Measurements from ENCODE around the gene CDKN1C.

The CDKN1C gene

GRCh38 chr11:2846470-2846869 is 39.1 kb downstream of the CDKN1C start:
- Mint-ChIP-seq H3K27ac (no peak overlapping the region), H3K4me3 (no peak overlapping the region), H3K9me3 (no peaks in the 10 kb centered on the region), H3K36me3 (ENCODE audit: low read depth) (no peaks in the 10 kb centered on the region), H3K27me3 (no peaks in the 10 kb centered on the region), H3K4me1 (no peaks in the 10 kb centered on the region)
- DNase-seq (no peak), ATAC-seq (no peak)

GRCh38 chr11:2846056-2846455 is 39.5 kb downstream of the CDKN1C start:
- Mint-ChIP-seq H3K4me1 (no peaks in the 10 kb centered on the region), H3K36me3 (ENCODE audit: low read depth) (no peaks in the 10 kb centered on the region), H3K4me3 (no peak overlapping the region), H3K27me3 (no peaks in the 10 kb centered on the region), H3K9me3 (no peaks in the 10 kb centered on the region), H3K27ac (no peak overlapping the region)
- DNase-seq (no peak), ATAC-seq (no peak)

- Mint-ChIP-seq H3K27ac (no peak overlapping the region), H3K36me3 (ENCODE audit: low read depth) (no peaks in the 10 kb centered on the region), H3K27me3 (no peaks in the 10 kb centered on the region), H3K4me3 (no peak overlapping the region), H3K4me1 (no peaks in the 10 kb centered on the region), H3K9me3 (no peaks in the 10 kb centered on the region)
- no peak for ATAC-seq
- no peak for DNase-seq
These were observed 40.6 kb downstream of the CDKN1C start for GRCh38 chr11:2844996-2845395.

DNA sequence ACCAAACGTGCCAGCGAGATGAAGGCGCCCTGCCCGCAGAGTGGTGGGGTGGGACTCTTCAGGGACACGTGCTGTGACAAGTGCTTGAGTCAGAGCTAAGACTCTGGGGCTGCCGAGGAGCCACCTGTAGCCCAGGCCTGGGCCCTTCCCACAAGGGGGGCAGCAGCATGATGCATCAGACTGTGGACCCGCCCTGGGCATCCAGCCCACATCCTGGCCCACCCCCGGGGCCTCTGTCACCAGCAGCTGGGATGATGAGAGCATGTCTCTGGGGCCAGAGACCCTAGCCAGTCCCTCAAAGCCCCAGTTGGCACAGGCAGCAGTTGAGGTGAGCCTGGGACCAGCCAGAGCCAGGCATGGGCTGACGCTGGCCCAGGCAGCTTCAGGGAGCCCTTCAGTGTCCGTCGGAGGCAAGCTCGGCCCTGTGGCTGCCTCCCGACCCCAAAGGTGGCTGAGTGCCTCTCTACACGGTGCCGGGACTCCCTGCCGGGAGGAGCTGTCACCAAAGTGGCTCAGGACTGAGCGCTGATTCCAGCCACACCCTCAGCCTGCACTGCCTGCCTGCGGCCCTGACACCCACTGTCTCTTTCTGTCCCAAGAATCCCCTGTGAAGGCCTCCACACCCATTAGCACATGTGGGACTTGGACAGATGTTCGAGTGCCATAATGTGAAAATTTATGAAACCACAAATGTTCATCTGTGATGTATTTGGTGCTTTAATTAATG is 41.3 kb downstream of the CDKN1C start:
- Mint-ChIP-seq H3K27ac (no peak overlapping the region), H3K4me1 (no peaks in the 10 kb centered on the region)

GRCh38 chr11:2843551-2843950 is 42.0 kb downstream of the CDKN1C start:
- no peaks in the 10 kb centered on the region for H3K4me1 Mint-ChIP-seq
- no peak overlapping the region for H3K27ac Mint-ChIP-seq
- H3K9me3 Mint-ChIP-seq, result no peaks in the 10 kb centered on the region
- H3K4me3 Mint-ChIP-seq, result no peak overlapping the region
- ATAC-seq (no peak), DNase-seq (no peak)
- no peaks in the 10 kb centered on the region for H3K36me3 Mint-ChIP-seq (ENCODE audit: low read depth)
- H3K27me3 Mint-ChIP-seq, result no peaks in the 10 kb centered on the region

More for the DNA sequence above, 41.3 kb downstream of the CDKN1C start:
- Mint-ChIP-seq H3K9me3 (no peaks in the 10 kb centered on the region), H3K36me3 (ENCODE audit: low read depth) (no peaks in the 10 kb centered on the region), H3K4me3 (no peak overlapping the region), H3K27me3 (no peaks in the 10 kb centered on the region)
- DNase-seq, result no peak
- peak; percentile 34 for ATAC-seq

DNA sequence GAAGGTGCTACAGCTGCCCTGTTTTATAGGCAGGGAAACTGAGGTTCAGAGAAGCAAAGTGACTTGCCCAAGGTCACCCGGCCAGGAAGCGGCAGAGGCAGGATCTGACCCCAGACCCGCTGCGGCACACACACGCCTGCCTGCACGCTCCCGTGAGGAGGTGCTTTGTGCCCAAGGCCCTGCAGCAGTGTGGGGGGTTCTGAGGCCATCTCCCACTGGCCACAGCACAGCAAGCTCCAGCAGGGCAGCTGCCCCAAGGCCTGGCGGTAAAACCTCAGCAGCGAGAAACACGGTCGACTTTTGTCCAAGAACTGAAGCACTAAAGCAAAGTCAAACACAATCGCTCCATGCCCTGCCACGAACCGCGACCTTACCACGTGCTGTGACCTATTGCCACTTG is 42.7 kb downstream of the CDKN1C start:
- H3K4me3 Mint-ChIP-seq, result no peak overlapping the region
- H3K4me1 Mint-ChIP-seq, result no peaks in the 10 kb centered on the region
- no peaks in the 10 kb centered on the region for H3K9me3 Mint-ChIP-seq
- DNase-seq, result no peak
- H3K27ac Mint-ChIP-seq, result no peak overlapping the region
- no peak for ATAC-seq
- H3K36me3 Mint-ChIP-seq (ENCODE audit: low read depth), result no peaks in the 10 kb centered on the region
- no peaks in the 10 kb centered on the region for H3K27me3 Mint-ChIP-seq

DNA sequence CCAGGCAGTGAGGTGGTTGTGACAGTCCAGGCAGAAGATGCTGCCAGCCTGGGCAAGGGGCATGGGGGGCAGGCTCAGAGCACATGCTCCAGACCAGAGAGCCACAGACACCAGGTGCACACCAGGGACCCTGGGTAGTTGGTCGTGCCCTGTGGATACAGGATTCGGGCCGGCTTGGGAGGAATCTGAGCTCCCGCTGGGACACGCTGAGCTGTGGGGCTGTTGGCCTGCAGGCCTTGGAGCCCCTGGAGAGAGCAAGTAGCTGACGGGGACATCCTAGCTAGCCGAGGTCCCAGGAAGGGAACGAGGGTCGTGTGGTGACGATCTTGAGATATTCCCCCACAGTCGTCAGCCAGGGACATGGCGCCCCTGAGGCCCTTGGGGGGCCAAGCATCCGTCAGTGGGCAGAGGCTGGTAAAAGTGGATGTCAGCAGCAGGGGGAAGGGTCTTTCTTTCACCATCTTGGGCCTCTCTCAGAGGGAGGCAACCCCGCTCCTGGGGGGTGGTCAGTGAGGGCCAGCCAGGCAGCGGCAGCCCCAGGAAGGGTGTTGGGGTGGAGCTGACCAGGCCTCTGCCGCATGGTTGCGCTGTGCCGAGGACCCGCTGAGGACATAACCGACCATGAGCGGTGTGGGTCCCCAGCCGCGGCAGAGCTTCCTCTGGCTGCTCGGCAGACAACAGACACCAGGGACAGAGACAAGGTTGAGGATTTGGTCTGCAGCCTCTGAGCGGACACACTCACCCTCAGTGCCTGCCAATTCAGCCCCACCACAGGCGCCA is 44.0 kb downstream of the CDKN1C start:
- ATAC-seq, result no peak

GRCh38 chr11:2839395-2839943 is 46.1 kb downstream of the CDKN1C start:
- H3K4me3 Mint-ChIP-seq, result no peak overlapping the region
- no peaks in the 10 kb centered on the region for H3K4me1 Mint-ChIP-seq
- DNase-seq (no peak), ATAC-seq (no peak)
- no peaks in the 10 kb centered on the region for H3K9me3 Mint-ChIP-seq
- H3K27me3 Mint-ChIP-seq, result no peaks in the 10 kb centered on the region
- no peak overlapping the region for H3K27ac Mint-ChIP-seq
- no peaks in the 10 kb centered on the region for H3K36me3 Mint-ChIP-seq (ENCODE audit: low read depth)

More for the DNA sequence above, 44.0 kb downstream of the CDKN1C start:
- no peaks in the 10 kb centered on the region for H3K9me3 Mint-ChIP-seq
- no peak for DNase-seq
- H3K4me3 Mint-ChIP-seq, result no peak overlapping the region
- H3K4me1 Mint-ChIP-seq, result no peaks in the 10 kb centered on the region
- H3K27me3 Mint-ChIP-seq, result no peaks in the 10 kb centered on the region
- H3K27ac Mint-ChIP-seq, result no peak overlapping the region
- H3K36me3 Mint-ChIP-seq (ENCODE audit: low read depth), result no peaks in the 10 kb centered on the region

GRCh38 chr11:2838676-2839294 is 46.8 kb downstream of the CDKN1C start:
- no peak for ATAC-seq
- no peaks in the 10 kb centered on the region for H3K27me3 Mint-ChIP-seq
- H3K27ac Mint-ChIP-seq, result no peak overlapping the region
- H3K4me3 Mint-ChIP-seq, result no peak overlapping the region
- no peak for DNase-seq
- no peaks in the 10 kb centered on the region for H3K36me3 Mint-ChIP-seq (ENCODE audit: low read depth)
- H3K9me3 Mint-ChIP-seq, result no peaks in the 10 kb centered on the region
- no peaks in the 10 kb centered on the region for H3K4me1 Mint-ChIP-seq

DNA sequence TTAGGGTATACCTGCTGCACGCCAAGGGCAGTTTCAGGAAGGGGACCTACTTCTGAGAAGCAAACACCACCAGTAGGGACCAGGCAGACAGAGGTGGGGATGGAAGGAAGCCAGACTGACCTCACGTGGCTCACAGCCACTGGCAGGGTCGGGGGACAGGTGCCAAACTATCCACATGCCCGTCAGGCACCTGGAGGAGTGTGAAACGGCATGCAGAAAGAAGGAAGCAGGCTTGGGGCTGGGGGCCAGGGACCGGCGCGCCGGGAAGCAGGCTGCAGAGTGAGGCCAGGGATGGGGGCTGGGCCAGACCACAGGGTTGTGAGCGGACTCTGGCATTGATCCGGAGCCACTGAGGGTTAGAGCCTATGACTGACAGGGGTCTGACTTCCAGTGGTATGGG is 47.5 kb downstream of the CDKN1C start:
- H3K4me3 Mint-ChIP-seq, result no peak overlapping the region
- H3K36me3 Mint-ChIP-seq (ENCODE audit: low read depth), result no peaks in the 10 kb centered on the region
- no peak overlapping the region for H3K27ac Mint-ChIP-seq
- no peak for ATAC-seq
- no peaks in the 10 kb centered on the region for H3K9me3 Mint-ChIP-seq
- H3K4me1 Mint-ChIP-seq, result no peaks in the 10 kb centered on the region
- H3K27me3 Mint-ChIP-seq, result no peaks in the 10 kb centered on the region
- DNase-seq, result no peak

DNA sequence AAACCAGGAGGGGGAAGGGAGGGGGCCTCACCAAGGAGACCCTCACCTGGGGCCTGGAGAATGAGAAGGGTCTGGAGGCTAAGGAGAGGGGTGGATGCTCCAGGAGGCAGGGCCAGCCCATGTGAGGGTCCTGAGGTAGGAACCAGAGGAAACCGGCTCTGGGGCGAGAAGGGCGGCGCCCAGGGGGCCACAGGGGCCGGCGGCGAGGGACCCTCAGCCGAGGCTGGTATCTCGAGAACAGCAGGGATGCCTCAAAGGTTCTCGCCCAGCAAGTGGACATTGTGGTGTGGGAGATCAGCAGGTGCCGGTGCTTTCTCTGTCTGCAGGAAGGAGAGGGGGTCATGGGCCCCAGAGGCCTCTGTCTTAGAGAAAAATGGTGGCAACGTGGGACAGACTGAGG is 47.9 kb downstream of the CDKN1C start:
- H3K27me3 Mint-ChIP-seq, result no peaks in the 10 kb centered on the region
- no peak for DNase-seq

DNA sequence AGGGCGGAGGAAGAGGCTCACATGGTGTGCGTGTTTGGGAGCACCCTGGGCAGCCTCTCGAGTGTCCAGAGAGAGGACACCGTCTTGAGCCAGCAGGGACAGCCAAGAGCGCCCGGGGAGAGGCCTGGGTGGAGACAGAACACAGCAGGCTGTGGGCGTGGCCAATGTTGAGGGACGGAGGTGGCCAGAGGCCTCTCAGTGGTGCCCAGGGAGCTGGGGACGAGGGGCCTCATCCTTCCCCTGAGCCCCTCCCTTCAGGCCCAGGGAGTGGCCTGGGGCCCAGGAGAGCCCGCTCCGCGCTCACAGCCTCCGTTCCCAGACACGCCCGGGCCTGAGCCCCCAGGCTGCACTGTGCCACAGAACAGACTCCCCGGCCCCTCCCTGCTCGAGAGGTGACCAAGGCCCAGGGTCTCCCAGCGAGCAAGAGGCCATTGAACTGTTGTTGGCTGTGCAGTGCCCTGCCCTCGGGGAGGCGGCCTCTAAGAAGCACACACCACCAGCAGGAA is 48.4 kb downstream of the CDKN1C start:
- no peaks in the 10 kb centered on the region for H3K9me3 Mint-ChIP-seq
- no peak overlapping the region for H3K4me3 Mint-ChIP-seq
- no peak for DNase-seq
- H3K36me3 Mint-ChIP-seq (ENCODE audit: low read depth), result no peaks in the 10 kb centered on the region
- ATAC-seq, result no peak
- no peaks in the 10 kb centered on the region for H3K4me1 Mint-ChIP-seq
- no peaks in the 10 kb centered on the region for H3K27me3 Mint-ChIP-seq
- no peak overlapping the region for H3K27ac Mint-ChIP-seq

More for the DNA sequence above, 47.9 kb downstream of the CDKN1C start:
- H3K4me1 Mint-ChIP-seq, result no peaks in the 10 kb centered on the region
- H3K4me3 Mint-ChIP-seq, result no peak overlapping the region
- no peaks in the 10 kb centered on the region for H3K9me3 Mint-ChIP-seq
- ATAC-seq, result no peak
- H3K36me3 Mint-ChIP-seq (ENCODE audit: low read depth), result no peaks in the 10 kb centered on the region
- no peak overlapping the region for H3K27ac Mint-ChIP-seq

GRCh38 chr11:2836315-2837095 is 49.1 kb downstream of the CDKN1C start:
- H3K27ac Mint-ChIP-seq, result peak overlapping the region; percentile 6
- H3K27me3 Mint-ChIP-seq, result no peaks in the 10 kb centered on the region
- no peak for ATAC-seq
- H3K36me3 Mint-ChIP-seq (ENCODE audit: low read depth), result no peaks in the 10 kb centered on the region
- no peak overlapping the region for H3K4me3 Mint-ChIP-seq
- H3K4me1 Mint-ChIP-seq, result no peaks in the 10 kb centered on the region
- H3K9me3 Mint-ChIP-seq, result no peaks in the 10 kb centered on the region
- DNase-seq, result no peak

DNA sequence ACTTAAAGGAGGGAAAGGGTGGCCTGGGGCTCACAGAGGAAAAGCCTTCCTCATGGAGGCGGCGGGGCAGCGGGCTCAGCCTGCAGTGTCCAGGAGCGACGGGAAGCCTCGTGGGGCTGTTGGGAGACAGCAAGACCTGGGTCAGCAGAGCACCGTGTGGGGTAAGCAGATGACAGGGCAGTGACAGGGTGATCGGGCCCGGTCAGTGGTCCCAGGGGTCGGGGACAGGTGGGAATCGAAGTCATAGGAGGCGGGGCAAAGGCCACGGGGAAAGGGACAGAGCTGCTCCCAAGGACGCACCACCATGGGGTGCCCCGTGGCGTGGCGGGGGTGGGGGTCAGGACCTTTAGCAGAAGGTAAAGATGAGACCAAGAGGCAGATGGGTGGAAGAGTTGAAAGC is 49.8 kb downstream of the CDKN1C start:
- Mint-ChIP-seq H3K27me3 (no peaks in the 10 kb centered on the region), H3K36me3 (ENCODE audit: low read depth) (no peaks in the 10 kb centered on the region), H3K4me1 (no peaks in the 10 kb centered on the region), H3K9me3 (no peaks in the 10 kb centered on the region), H3K4me3 (no peak overlapping the region), H3K27ac (no peak overlapping the region)
- DNase-seq (no peak), ATAC-seq (no peak)

Data from activated naive CD8-positive, alpha-beta T cell treated with anti-CD3 and anti-CD28 coated beads, Interleukin-2, amount 50 U/mL, for 24 hours (primary cell).